SK-N-SH (cell line): ENCODE measurements around the gene C8G.

Experiments
- CTCF ChIP-seq: fragments of 200-600 bp; sonication (generic); IDR thresholded peaks from 2 replicates; pipeline ENCODE4 v1.6.1; 2017; ENCODE audit warnings: antibody characterized with exemption, mild to moderate bottlenecking, moderate library complexity
- EZH2phosphoT487 ChIP-seq: fragments of 200-600 bp; sonication (generic); IDR thresholded peaks from 2 replicates; pipeline ENCODE4 v1.6.1; 2017; ENCODE audit warnings: low read depth, mixed run types, mild to moderate bottlenecking, antibody characterized with exemption, moderate library complexity, borderline replicate concordance
- JUND ChIP-seq: IDR thresholded peaks from 2 replicates; pipeline ENCODE4 v1.4.0; 2012
- MXI1 ChIP-seq: IDR thresholded peaks from 2 replicates; pipeline ENCODE4 v1.6.1; 2012; ENCODE audit warnings: mild to moderate bottlenecking, low read depth, low read length, improper control_type of control experiment
- NFIC ChIP-seq: IDR thresholded peaks from 2 replicates; pipeline ENCODE4 v1.4.0; 2012; ENCODE audit warnings: borderline replicate concordance
- NRF1 ChIP-seq: IDR thresholded peaks from 2 replicates; pipeline ENCODE4 v1.6.1; 2012; ENCODE audit warnings: low read depth, mild to moderate bottlenecking, low read length
- PBX3 ChIP-seq: IDR thresholded peaks from 2 replicates; pipeline ENCODE4; 2012
- SMC3 ChIP-seq: IDR thresholded peaks from 2 replicates; pipeline ENCODE4 v1.6.1; 2012; ENCODE audit warnings: low read depth, low read length, improper control_type of control experiment
- TAF1 ChIP-seq: IDR thresholded peaks from 2 replicates; pipeline ENCODE4 v1.6.1; 2012; ENCODE audit warnings: low read depth, mild to moderate bottlenecking, low read length, moderate library complexity, borderline replicate concordance
- TF ChIP-seq, protein P1 (sequence below): IDR thresholded peaks from 2 replicates; pipeline ENCODE4 v1.4.0; 2012; ENCODE audit warnings: low read depth

DNA sequence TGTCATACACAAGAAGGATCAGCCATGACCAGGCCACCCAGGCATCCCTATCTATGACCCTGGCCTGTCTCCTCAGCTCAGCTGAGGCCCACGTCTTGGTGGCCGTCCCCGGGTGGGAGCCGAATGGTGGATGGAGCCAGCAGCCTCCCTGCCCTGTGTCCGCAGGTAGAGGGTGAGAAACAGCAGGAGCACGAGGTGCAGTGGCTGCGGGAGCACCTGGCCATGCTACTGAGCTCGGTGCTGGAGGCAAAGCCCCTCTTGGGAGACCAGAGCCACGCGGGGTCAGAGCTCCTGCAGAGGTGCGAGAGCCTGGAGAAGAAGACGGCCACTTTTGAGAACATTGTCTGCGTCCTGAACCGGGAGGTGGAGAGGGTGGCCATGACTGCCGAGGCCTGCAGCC lies 25.0 kb upstream of the C8G start:
- TF ChIP-seq CTCF (no peak), JUND (no peak), NFIC (no peak), PBX3 (no peak), EZH2phosphoT487 (no peak), SMC3 (no peak), MXI1 (no peak), TAF1 (no peak), NRF1 (no peak)
- TF ChIP-seq, protein P1, sequence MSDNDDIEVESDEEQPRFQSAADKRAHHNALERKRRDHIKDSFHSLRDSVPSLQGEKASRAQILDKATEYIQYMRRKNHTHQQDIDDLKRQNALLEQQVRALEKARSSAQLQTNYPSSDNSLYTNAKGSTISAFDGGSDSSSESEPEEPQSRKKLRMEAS, result no peak
